HG03064 (cell line): ENCODE data around the gene SVOP.

Experiments used
- ATAC-seq: cut with Tn5 transposase; IDR thresholded peaks from one replicate; pipeline ENCODE4 v1.9.1; 2021; ENCODE audit warnings: low read depth; ENCODE audit not compliant: unreplicated experiment

SVOP gene

GRCh38 chr12:108858311-108859074, 162.4 kb downstream of the SVOP start:
- no peak for ATAC-seq
